NCI-H2171 (cell line): Measurements from ENCODE around the gene IL1RL1.

ENCODE experiments used
- DNase-seq: peaks from one replicate; lab custom pipeline; 2025; lab: John Stamatoyannopoulos, UW

The IL1RL1 gene

GRCh38 chr2:102337012-102337411, 25.6 kb downstream of the IL1RL1 start:
- DNase-seq, result no peak

DNA sequence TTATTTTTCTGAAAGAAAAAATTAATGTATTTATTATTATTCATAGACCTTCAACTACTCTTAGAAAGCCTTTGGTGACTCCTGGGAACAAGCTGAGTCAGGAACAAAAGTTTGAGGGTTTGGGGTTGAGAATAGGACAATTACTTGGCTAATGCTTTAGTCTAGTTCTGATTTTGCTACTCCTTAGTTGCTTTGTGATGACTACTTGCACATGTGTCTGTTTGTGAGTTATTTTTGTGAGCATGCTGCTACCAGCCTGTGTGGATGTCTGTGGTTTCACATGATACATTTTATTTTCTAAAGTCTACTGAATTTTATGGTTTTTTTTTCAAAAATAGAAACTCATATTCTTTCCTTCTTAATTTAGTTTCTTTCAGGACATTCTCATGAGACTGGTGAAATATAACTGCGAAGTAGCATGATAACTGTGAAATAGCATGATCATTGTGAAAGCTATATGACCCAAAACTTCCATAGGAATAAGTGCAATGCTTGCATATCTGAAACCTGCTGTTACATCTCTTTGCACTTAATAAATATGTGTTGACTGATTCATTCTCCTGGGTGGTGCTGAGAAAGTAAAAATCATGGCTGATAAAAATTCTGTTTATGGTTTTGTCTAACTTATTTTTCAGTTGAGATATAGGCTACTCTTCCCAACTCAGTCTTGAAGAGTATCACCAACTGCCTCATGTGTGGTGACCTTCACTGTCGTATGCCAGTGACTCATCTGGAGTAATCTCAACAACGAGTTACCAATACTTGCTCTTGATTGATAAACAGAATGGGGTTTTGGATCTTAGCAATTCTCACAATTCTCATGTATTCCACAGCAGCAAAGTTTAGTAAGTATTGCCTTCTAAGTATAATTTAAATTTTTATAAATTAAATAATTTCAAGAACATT, 26.4 kb downstream of the IL1RL1 start:
- no peak for DNase-seq

GRCh38 chr2:102340778-102341177, 29.4 kb downstream of the IL1RL1 start:
- DNase-seq, result no peak

DNA sequence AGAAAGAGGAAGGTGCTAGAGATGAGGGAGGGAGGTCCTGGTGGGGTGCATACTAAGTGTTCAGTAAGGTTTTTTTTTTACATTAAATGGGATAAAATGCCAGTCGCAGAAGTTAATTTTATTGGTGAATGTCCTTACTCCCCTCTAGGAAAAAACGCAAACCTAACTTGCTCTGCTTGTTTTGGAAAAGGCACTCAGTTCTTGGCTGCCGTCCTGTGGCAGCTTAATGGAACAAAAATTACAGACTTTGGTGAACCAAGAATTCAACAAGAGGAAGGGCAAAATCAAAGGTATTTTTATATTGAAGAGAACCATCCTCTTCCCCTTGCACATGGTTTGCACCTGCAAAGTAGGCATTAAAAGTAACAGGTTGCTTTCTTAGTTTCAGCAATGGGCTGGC, 31.5 kb downstream of the IL1RL1 start:
- DNase-seq, result no peak

GRCh38 chr2:102344397-102344796, 33.0 kb downstream of the IL1RL1 start:
- no peak for DNase-seq

- no peak for DNase-seq
Observed at GRCh38 chr2:102345329-102345920, 34.1 kb downstream of the IL1RL1 start.

DNA sequence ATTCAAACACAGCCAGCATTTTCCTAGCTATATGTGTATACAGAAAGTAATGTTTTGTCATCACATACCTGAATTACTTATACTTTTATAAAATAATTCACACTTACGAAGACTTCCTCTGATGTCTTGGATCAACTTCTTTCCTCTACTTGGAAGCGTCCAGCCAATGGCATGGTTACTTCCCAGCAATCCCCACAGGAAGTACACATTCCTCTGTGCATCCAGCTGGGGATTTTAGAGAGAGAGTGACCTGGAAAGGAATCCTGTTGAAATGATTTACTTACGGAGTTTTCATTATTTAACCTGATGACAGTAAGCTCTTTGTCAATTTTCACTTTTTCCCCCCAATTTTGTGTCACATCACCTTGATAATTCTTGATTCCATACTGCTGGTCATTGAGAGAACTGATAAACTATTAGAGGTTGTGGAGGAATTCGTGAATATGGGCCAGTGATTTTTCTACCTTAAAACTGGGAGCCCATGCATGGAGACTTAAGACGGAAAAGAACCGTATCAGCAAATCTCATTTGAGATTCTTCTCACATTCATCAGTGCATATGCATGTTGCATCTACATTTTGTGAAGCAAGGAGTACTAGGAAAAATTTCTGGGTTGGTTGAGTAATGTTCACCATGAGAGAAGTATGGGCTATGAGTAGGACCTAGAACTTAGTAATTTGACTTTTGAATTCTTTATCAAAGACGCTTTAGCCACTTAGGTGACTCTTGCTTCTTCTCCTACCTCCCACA, 35.2 kb downstream of the IL1RL1 start:
- no peak for DNase-seq

GRCh38 chr2:102350137-102350793, 38.9 kb downstream of the IL1RL1 start:
- DNase-seq, result no peak

- DNase-seq, result peak; percentile 20
Observed at GRCh38 chr2:102355526-102356380, 44.4 kb downstream of the IL1RL1 start, which contains the start of gene IL18R1. IL18R1 (plus strand) TSS chr2:102355796; CDS start chr2:102362661, 6,865 bp downstream.

- no peak for DNase-seq
Observed at GRCh38 chr2:102356381-102356712, 45.0 kb downstream of the IL1RL1 start.

- DNase-seq, result no peak
Observed at GRCh38 chr2:102356741-102357140, 45.4 kb downstream of the IL1RL1 start.

DNA sequence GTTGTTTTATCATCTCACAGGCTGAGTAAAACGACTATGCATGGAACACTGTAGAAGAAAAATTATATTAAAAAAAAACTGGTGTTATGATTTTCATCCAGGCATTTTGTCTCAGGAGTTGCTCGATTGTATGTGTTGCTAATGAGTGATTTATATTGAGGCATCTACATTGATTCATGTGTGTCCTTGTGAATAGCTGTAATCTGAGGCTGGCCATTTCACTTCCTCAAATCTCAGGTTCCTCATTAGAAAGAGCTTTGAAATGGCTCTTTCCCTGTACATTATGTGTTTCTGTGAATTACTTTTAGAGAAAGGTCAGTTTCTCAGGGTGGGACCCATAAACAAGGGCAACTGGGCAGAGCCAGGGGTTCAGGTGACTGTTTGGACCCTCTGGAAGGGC, 46.6 kb downstream of the IL1RL1 start:
- DNase-seq, result no peak

DNA sequence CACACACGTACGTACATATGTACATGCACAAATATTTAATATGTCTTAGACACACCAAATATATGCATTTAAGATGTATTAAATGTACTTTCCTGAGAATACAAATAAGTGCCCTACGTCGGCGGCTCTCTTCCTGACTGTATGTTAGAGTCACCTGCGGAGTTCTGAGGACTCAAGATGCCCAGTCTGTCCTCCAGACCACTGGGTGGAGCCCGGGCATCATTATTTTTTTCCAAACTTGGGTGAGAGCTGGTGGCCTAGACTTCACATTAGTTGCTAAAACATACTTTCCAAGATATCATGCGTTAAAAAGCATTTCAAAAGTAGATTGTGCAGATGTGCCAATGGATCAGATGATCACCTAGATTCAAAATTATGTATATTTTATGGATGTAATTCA, 47.1 kb downstream of the IL1RL1 start:
- DNase-seq, result no peak

DNA sequence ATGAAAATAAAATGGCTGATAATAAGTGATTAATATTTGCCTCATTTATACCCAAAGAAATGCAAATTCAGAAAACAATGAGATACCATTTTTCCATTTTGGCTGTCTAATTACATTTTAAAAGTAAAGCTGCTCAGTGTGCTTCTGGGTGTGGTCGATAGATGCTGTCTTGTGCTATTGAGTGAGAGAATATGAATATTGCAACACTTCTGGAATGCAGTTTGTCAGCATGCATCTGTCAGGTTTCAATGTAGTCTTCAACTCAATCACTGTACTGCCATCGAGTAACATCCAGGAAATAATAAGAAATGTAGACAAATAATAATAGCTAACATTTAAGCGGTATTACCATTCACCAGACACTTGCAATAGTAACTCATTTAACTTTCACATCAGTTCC, 48.2 kb downstream of the IL1RL1 start:
- DNase-seq, result no peak

DNA sequence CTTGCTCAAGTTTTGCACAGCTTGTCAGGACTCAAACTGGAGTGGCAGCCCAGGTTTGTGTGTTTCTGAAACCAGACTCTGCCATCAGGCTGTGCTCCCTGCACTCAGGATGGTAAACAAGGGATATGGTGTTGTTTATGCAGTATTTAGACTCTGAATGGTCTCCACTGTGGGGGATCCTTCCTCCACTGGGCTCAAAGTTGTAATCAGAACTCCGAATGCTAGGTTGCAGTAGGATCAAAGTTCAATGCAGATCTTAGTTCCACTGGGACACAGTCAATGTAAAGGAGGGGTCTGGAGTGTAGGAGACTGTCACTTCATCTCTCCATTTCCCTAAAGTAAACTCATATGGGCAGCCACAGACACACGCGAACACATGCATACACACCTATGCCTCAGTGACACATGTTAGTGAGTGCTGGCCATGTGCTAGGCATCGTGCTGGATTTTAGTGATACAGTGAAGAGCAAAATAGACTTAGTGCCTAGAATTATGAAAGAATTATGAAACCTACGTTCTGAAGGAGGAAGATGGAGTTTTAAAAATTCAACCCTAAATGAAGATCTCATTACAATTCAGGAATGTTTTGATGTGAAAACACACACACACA, 50.4 kb downstream of the IL1RL1 start:
- DNase-seq, result no peak

GRCh38 chr2:102365763-102366162, 54.4 kb downstream of the IL1RL1 start:
- DNase-seq, result no peak

DNA sequence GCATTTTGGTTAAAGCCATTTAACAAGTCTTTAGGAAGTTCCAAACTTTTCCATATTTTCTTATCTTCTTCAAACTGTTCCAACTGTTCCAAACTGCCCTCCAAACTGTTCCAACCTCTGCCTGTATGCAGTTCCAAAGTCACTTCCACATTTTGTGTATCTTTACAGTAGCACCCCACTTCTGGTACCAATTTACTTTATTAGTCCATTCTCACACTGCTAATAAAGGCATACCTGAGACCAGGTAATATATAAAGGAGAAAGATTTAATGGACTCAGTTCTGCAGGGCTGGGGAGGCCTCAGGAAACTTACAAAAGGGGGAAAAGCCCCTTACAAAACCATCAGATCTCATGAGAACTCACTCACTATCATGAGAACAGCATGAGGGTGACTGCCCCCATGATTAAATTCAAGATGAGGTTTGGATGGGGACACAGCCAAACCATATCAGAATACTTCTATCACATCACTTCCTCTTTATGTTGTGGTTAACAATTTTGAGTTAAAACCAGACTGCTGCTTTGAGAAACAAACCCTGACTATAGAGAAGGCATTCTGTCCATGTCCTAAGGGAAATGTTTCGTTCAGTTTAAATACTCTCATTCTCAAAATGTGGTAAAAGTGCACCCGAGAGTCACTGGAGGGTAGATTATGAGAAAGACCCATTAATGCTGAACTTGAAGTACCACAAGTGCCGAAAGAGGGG, 55.2 kb downstream of the IL1RL1 start:
- DNase-seq, result no peak

DNA sequence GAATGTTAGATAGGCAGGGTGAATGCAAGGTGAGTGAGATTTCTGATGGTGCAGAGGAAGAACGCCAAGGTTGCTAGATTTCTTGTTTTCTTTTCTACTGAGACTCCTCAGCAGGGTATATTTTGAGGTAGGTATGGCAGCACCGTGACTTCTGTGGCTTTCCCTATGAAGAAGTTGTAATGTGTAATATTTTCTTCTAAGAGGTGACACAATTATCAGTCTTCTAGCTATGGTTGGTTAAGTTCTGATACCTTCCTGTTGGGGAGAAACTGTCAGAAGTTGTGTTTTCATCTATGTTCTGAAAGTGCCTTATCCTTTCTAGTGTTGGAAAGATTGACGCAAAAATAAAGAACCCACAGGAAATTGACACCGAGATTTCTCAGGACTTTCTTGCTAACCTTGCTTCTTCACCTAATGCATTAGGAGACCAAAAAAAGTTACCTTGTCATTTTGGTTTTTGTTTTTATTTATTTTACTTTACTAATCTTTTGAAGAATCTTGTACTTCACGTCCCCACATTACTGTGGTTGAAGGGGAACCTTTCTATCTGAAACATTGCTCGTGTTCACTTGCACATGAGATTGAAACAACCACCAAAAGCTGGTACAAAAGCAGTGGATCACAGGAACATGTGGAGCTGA, 56.1 kb downstream of the IL1RL1 start:
- no peak for DNase-seq

- DNase-seq, result no peak
Observed at GRCh38 chr2:102368461-102369109, 57.2 kb downstream of the IL1RL1 start.
